Cardiac muscle cell (in vitro differentiated cells and primary cell): ENCODE data around the gene SPG21. TPM values are rescaled to one million over a fixed set of nuclear protein-coding genes. Genes with fewer than 3 reads are reported as not detected.

Experiments
- DNase-seq, 2 donors: peaks; one replicate each; pipeline versions ENCODE4 v3.0.0 to v3.0.0-alpha.2; 2010 to 2017; ENCODE audit warnings: low read depth in 1 of 2, low spot score in 1 of 2
- H3K27ac ChIP-seq: fragments of 200-600 bp; sonication (generic); 2 replicates; pipeline ENCODE4 v1.5.1; 2016
- H3K27me3 ChIP-seq: fragments of 200-600 bp; sonication (generic); 2 replicates; pipeline ENCODE4 v1.6.0; 2016; ENCODE audit warnings: control low read depth
- H3K36me3 ChIP-seq: fragments of 200-600 bp; sonication (generic); 2 replicates; pipeline ENCODE4 v1.5.1; 2016; ENCODE audit warnings: control low read depth
- H3K4me1 ChIP-seq: fragments of 200-600 bp; sonication (generic); 2 replicates; pipeline ENCODE4 v1.8.1; 2017; ENCODE audit warnings: low read depth, mild to moderate bottlenecking, mixed run types
- H3K4me3 ChIP-seq: fragments of 200-600 bp; sonication (generic); 2 replicates; pipeline ENCODE4 v1.5.1; 2016; ENCODE audit warnings: mild to moderate bottlenecking
- H3K9me3 ChIP-seq: fragments of 200-600 bp; sonication (generic); 2 replicates; pipeline ENCODE4 v1.5.1; 2017; ENCODE audit warnings: low read depth, mild to moderate bottlenecking, control low read depth
- CTCF ChIP-seq: IDR thresholded peaks from 2 replicates; pipeline ENCODE4 v1.5.1; 2012; ENCODE audit warnings: low read depth, mild to moderate bottlenecking, low read length
- polyA plus RNA-seq: library from polyadenylated mRNA; unstranded; fragments of >200 nt; fragmentation: Nextera tagmentation; extraction: Ambion mirVana; gene quantifications from 2 replicates; pipeline ENCODE4 v1.2.1, GENCODE V29; 2016
- total RNA-seq: library from RNA; depleted of rRNA; stranded (reverse); fragments of >200 nt; gene quantifications from 2 replicates; pipeline ENCODE4 v1.2.3, GENCODE V29; 2016

SPG21 gene
- total and polyA plus RNA-seq, 2 experiments from 2014 or later = 84.3 to 136 TPM

GRCh38 chr15:64991536-64992135, 1.9 kb upstream of the SPG21 start:
- Histone ChIP-seq H3K27me3 (no peaks in the 10 kb centered on the region), H3K4me1 (peaks cover 3% of the 10 kb centered on the region), H3K4me3 (no peak overlapping the region), H3K27ac (no peak overlapping the region), H3K9me3 (no peaks in the 10 kb centered on the region), H3K36me3 (no peaks in the 10 kb centered on the region)
- no peak for DNase-seq
- no peak for TF ChIP-seq CTCF

- Histone ChIP-seq H3K36me3 (no peaks in the 10 kb centered on the region), H3K4me3 (peak overlapping the region; percentile 86), H3K4me1 (peaks cover 3% of the 10 kb centered on the region), H3K27ac (peak overlapping the region; percentile 31), H3K27me3 (no peaks in the 10 kb centered on the region), H3K9me3 (no peaks in the 10 kb centered on the region)
- no peak for DNase-seq
- no peak for TF ChIP-seq CTCF
Measured at GRCh38 chr15:64990168-64990470, 405 bp upstream of the SPG21 start.

GRCh38 chr15:64987136-64987535, 2.6 kb downstream of the SPG21 start:
- no peak for TF ChIP-seq CTCF
- no peak overlapping the region for H3K27ac ChIP-seq

GRCh38 chr15:64985366-64986033, 4.2 kb downstream of the SPG21 start:
- no peak for TF ChIP-seq CTCF
- peak overlapping the region; percentile 39 for H3K27ac ChIP-seq
- H3K36me3 ChIP-seq = peaks cover 7% of the 10 kb centered on the region
- H3K4me3 ChIP-seq = no peak overlapping the region
- peak in 1 of 2 donors; percentile 62 for DNase-seq
- H3K4me1 ChIP-seq = peaks cover 3% of the 10 kb centered on the region
- H3K27me3 ChIP-seq = no peaks in the 10 kb centered on the region
- no peaks in the 10 kb centered on the region for H3K9me3 ChIP-seq

More at GRCh38 chr15:64987136-64987535, 2.6 kb downstream of the SPG21 start:
- H3K27me3 ChIP-seq = no peaks in the 10 kb centered on the region
- DNase-seq = no peak
- H3K9me3 ChIP-seq = no peaks in the 10 kb centered on the region
- peaks cover 3% of the 10 kb centered on the region for H3K4me1 ChIP-seq
- peaks cover 6% of the 10 kb centered on the region for H3K36me3 ChIP-seq
- H3K4me3 ChIP-seq = no peak overlapping the region

- no peak for DNase-seq
- Histone ChIP-seq H3K27ac (no peak overlapping the region), H3K27me3 (no peaks in the 10 kb centered on the region), H3K36me3 (peaks cover 7% of the 10 kb centered on the region), H3K9me3 (no peaks in the 10 kb centered on the region), H3K4me1 (no peaks in the 10 kb centered on the region), H3K4me3 (no peak overlapping the region)
- no peak for TF ChIP-seq CTCF
Measured at GRCh38 chr15:64982472-64982871, 7.2 kb downstream of the SPG21 start.
